GM12872 (cell line): ENCODE data around the gene ZNF423.

Experiments
- CTCF ChIP-seq: IDR thresholded peaks from 3 replicates; pipeline ENCODE4 v1.5.1; 2011; ENCODE audit warnings: low read depth, mild to moderate bottlenecking, low read length, moderate library complexity; ENCODE audit not compliant: insufficient read depth

The ZNF423 gene

GRCh38 chr16:49576173-49576494 is 279.8 kb downstream of the ZNF423 start:
- no peak for TF ChIP-seq CTCF

GRCh38 chr16:49575346-49576172 is 280.4 kb downstream of the ZNF423 start:
- no peak for TF ChIP-seq CTCF

- TF ChIP-seq CTCF = no peak
Observed at GRCh38 chr16:49574826-49575225, 281.1 kb downstream of the ZNF423 start.

GRCh38 chr16:49567950-49568349 is 288.0 kb downstream of the ZNF423 start:
- no peak for TF ChIP-seq CTCF

GRCh38 chr16:49566432-49566831 is 289.5 kb downstream of the ZNF423 start:
- no peak for TF ChIP-seq CTCF

- TF ChIP-seq CTCF = no peak
Observed at GRCh38 chr16:49564496-49565229, 291.2 kb downstream of the ZNF423 start.

- TF ChIP-seq CTCF = no peak
Observed at GRCh38 chr16:49563666-49564065, 292.2 kb downstream of the ZNF423 start.
